M059J (cell line): Measurements from ENCODE around the gene CPSF7. TPM values are rescaled to one million over a fixed set of nuclear protein-coding genes. Genes with fewer than 3 reads are reported as not detected.
"Not testable (repeated sequence)": the region's sequence is repeated elsewhere in the genome, so short reads cannot be mapped to it uniquely, and the experiment has no call there.

Experiments
- DNase-seq: peaks from one replicate; pipeline ENCODE4 v3.0.0-alpha.2; 2012; ENCODE audit warnings: low read depth
- total RNA-seq: library from RNA; depleted of rRNA; stranded (reverse); fragments of >200 nt; shearing (Covaris generic); gene quantifications from 2 replicates; pipeline ENCODE4 v1.2.3, GENCODE V29; 2014; rRNA removed

Gene CPSF7, protein sequence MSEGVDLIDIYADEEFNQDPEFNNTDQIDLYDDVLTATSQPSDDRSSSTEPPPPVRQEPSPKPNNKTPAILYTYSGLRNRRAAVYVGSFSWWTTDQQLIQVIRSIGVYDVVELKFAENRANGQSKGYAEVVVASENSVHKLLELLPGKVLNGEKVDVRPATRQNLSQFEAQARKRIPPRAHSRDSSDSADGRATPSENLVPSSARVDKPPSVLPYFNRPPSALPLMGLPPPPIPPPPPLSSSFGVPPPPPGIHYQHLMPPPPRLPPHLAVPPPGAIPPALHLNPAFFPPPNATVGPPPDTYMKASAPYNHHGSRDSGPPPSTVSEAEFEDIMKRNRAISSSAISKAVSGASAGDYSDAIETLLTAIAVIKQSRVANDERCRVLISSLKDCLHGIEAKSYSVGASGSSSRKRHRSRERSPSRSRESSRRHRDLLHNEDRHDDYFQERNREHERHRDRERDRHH
- 53.8 and 59.7 TPM in 2 replicates for total RNA-seq

DNA sequence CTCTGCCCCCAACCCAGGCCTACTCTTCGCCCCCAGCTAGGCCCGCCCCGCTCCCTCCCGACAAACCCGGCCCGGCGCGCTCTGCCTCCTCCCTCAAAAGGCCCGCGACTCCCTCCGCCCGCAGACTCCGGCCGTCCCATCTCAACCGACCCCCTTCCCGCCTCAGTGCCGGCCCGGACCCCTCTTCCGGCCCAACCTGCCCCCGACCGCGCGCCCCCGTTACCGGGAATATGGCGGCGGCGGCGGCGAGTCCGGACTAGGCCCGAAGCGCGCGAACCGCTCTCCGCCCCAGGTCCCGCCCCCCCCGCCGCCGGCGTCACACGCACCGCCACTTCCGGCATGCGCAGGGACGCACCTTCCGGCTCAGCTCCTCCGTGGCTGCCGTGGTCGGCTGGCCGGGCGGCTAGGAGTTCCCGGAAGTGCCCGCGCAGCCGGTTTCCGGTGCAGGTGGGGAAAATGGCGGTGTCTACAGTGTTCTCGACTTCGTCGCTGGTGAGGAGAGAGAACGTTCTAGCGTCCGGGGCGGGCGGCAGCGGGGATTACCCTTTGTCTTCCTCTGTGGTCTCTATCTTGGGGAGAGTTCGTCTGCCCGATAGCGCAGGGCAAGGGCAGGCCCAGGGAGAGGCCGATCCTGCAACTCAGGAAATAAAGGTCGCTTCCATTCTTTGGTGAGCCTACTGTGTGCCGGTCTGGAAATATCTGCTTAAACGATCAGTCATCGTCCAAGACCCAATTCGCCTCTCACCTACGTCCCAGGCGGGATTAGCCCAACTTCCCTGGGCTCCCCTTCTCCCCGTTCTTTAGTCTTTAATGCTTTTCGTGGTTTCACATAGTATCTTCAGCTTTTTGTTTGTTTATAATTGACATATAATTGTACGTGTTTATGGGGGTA lies at the start of gene CPSF7, which contains the start of gene SDHAF2:
TSS of gene CPSF7 (minus strand) at position 285 of the 892 bp plus-strand sequence. CDS start 740 bp downstream, outside the sequence.
TSS of gene SDHAF2 (plus strand) at position 434 of the 892 bp plus-strand sequence. CDS start at position 457, 23 bp downstream.
- DNase-seq, result peak; percentile 93

DNA sequence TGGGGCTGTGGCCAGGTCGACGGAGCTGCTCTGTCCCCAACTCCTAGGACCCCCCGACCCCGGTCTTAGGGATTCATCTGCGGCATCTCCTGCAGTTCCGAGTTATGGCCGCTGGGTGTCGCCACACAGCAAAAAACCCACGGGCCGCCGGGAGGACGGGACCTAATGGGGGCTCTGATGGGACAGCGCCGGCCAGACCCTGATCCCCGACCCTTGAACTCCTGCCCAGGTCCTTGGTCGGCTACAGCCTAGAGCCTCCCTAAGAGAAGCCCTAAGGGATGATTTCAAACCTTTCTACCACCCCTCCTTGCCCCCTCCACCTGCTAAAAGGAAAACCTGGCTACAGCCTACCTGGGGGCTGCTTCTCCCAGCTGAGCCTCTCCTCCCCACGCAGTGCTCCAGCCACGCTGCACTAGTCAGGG lies 48.0 kb upstream of the CPSF7 start:
- DNase-seq, result no peak

DNA sequence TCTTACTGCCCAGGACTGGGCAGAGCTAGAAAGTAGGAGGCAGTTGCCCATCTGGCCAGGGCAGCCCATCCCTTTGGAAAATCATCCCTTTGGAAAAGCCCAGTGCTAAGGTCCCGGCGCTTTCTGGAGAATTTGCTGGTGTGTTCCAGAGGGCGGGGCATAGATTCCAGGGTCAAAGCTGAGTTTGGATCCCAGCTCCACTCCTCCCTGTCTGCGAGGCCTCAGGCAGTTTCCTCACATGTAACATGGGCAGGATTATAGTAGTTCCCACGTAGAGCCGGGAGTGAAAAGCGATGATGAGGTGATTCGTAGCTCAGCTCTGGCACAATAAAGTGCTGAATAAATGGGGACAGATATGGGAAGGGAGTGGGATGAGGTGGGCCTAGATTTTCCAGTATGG lies 47.4 kb upstream of the CPSF7 start:
- DNase-seq, result no peak

DNA sequence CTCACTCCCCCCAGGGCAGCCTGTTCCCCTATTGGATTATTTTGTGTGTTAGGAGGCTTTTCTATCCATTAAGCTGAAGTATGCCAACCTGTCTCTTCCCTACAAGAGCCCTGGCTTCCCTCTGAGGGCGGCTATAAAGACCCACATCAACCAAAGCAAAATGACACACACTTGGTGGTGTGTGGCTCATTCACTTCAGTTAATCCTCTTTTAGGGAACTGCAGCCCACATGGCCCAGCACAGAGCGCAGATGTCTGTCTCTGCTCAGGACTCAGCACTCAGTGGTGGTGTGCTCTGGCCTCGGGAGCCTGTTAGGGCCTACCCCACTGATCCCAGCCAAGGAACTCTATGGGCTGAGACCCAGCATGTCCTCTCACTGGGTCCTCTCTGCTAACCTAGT lies 46.6 kb upstream of the CPSF7 start:
- DNase-seq, result no peak

DNA sequence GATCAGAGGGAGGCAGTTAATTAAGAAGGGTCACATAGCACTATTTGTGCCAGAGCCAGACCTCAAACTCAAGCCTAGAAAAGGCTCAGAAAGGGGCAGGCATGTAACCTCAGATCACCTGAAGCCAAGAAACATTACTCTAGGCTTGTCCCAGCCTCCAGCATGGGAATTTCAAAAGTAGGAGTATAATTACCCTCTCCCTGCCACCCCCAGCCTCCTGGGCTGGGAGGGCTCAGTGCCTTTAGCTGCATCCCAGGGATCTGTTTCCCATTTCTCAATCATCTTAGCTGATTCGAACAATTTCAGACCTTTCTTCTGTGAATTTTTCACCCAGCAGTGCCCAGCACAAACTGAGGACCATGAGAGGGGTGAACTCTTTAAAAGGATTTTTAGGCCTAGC lies 45.7 kb upstream of the CPSF7 start:
- no peak for DNase-seq

DNA sequence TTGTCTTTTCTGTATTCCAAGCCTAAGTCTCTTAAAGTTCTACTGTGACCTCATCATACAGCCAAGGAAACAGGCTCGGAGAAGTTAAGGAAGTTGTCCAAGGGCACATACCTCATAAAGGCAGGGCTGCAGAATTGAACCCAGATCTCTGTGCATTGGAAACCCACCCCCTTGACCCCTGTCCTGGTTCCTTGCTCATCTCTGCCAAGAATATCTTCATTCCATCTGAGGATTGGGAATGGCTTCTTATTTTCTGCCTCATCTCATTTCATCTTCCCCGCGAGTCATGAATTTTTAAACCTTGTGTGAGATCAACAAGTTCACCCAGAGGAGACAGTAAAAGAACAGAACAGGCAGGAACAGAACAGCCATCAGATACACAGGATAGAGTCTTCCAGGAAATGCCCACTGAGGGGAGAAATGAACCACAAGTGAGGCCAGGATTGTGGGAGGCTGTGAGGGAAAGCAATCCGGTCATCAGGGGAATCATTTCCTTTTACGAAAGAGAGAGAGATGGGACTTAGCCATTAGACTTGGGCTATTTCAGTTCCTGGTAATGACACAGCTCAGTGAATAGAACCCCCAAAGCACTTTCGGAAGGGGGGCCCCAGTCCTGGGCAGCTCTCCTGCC lies 44.4 kb upstream of the CPSF7 start:
- no peak for DNase-seq

DNA sequence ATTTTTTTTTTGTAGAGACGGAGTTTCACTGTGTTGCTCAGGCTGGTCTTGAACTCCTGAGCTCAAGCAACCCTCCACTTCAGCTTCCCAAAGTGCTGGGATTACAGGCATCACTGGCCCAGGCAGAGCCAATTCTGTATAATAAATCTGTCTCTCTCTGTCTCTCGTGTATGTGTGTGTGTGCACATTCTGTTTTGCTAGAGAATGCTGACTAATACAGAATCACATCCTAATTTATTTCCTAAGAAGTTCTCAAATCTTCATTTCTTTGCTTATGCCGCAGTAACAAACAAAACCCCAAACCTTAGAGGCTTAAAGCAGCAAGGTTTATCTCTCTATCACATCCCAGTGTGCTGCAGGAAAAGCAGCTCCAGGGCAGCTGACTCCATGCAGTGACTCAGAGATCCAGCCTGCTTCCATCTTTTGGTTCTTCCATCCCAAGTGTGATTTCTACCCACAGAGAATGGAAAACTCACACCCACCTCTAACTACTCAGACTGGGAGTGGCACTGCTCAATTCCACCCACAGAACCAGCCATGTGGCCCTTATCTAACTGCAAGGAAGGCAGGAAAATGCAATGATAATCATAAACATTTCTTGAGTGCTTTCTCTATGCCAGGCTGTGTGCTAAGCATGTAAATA lies 43.7 kb upstream of the CPSF7 start:
- DNase-seq, result peak; percentile 24

DNA sequence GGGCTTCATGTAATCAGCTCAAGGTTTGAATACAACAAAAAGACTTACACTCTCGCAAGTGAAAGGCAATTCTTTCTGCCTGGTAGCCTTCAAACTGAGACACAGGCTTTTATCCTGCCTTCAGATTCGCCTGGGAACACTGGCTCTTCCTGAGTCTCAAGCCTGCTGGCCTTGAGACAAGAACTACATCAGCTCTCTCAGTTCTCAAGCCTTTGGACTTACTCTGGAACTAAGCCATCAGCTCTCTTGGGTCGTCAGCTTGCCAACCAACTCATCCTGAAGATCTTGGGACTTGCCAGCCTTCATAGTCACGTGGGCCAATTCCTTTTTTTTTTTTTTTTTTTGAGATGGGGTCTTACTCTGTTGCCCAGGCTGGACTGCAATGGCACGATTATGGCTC lies 43.1 kb upstream of the CPSF7 start:
- DNase-seq, result no peak

DNA sequence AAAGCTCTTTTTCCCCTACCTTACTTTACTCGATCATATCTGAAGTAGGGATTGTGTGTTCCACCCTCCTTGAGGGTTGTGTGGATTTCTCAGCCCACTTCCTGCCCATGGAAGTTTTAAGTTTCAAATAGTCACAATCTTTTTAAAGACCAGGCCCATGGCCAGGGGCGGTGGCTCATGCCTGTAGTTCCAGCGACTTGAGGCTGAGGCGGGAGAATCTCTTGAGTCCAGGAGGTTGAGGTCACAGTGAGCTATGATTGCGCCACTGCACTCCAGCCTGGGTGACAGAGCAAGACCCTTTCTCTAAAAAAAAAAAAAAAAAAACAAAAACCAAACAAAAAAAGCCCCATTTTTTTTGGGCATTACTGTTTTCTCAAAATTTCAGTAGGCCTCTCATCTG lies 42.5 kb upstream of the CPSF7 start:
- peak; percentile 23 for DNase-seq

DNA sequence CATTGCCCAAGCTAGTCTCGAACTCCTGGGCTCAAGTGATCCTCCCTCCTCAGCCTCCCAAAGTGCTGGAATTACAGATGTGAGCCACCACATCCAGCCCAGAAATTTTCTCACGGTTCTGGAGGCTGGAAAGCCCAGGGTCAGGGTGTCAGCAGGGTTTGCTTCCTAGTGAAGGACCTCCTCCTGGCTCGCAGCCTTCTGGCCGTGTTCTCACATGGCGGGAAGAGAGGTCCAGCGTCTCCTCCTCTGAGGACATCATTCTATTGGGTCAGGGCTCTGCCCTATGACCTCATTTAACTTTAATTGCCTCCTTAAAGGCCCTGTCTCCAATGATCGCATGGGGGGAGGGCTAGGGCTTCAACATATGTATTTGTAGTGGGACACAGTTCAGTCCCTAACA lies 38.2 kb upstream of the CPSF7 start:
- DNase-seq, result no peak

DNA sequence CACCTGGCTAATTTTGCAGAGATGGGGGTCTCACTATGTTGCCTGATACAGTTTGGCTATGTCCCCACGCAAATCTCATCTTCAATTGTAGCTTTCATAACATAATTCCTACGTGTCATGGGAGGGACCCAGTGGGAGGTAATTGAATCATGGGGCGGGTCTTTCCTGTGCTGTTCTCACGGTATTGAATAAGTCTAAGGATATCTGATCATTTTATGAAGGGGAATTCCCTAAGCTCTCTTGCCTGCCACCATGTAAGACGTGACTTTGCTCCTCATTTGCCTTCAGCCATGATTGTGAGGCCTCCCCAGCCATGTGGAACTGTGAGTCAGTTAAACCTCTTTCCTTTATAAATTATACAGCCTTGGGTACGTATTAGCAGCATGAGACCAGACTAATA lies 37.8 kb upstream of the CPSF7 start:
- not testable (repeated sequence) for DNase-seq

DNA sequence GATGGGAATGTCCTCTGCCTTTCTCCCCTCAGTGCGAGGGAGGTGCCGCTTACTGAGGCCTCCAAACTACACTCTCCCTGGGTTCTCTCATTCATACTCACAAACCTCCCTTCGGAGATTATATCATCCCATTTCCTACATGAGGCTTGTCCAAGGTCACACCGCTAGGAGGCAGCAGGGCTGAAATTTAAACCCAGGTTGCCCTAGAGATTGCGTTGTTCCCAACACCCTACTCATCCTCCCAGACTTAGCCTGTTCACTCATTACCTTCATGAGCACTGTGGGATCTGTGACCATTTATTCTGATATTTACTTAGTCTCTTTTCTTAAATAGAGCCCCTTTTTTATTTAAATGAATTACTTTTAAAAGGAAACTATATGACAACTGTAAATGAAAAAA lies 31.2 kb upstream of the CPSF7 start:
- DNase-seq, result no peak

DNA sequence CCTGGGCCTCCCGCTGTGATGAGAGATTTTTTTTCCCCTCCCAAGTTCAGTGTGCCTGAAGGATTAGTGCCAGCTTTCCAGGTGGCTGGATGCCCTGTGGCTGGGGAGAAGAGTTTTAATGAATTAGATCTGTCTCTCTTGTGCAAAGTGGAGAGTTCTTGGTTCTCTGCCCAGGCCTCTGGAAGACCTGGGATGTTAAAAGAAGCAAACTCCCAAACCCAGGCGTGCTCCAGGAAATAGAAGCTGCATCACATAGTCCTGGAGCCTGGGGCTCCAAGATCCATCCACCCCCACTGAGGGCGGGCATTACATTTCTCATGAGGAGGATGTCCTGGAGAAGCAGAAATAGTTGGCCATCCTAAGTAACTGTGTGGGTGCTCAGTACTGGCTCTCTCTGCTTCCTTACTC lies 30.7 kb upstream of the CPSF7 start:
- no peak for DNase-seq

DNA sequence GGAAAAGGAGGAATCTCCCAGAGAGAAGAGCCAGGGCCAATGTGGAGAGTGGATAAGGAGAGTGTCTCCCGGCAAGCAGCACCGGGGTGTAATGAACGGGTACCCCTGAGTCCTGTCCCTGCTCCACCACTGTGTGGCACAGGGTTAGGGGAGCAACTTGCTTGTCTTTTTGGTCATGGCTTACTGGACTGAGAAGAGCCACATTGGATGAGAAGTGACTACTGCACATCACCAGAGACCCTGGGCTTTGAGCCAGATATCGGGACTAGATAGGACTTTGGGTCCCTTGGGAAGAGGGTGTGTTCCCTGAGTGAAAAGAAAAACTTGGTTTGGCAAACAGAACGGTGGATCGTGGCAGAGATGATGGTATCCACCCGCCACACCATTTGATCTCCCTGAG lies 24.7 kb upstream of the CPSF7 start:
- DNase-seq, result no peak

DNA sequence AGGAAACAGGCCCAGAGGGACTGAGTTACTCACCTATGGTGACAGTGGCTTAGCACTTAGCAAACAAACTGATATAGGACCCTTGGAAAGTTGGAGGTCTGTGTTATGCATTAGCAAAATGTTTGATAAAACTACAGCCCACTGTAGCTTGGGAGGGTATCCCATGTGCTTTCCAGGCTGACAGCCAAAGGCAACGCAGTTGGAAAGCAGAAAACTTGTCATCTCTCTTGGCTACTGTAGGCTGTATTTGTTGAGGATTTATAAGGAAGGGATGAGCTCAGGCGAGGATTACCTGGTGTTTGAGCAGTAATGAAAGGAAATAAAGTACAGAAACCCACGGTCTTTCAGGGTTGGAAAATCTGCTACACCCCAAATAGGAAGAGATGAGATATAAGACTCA lies 23.9 kb upstream of the CPSF7 start:
- DNase-seq, result no peak

DNA sequence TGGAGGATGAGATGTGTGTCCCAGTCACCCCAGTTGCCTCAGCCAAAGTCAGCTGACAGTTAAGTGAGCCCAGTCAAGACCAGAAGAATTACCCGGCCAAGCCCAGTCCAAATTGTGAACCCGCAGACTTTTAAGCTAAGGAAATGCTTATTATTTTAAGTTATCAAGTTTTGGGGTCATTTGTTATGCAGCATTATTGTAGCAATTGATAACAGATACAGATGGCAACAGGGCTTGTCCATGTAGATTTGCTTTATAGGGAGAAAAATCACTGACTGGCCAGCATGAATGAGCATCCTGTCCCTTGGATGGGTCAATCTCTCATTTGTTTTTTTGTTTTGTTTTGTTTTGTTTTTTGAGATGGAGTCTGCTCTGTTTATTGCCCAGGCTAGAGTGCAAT lies 23.1 kb upstream of the CPSF7 start:
- no peak for DNase-seq

DNA sequence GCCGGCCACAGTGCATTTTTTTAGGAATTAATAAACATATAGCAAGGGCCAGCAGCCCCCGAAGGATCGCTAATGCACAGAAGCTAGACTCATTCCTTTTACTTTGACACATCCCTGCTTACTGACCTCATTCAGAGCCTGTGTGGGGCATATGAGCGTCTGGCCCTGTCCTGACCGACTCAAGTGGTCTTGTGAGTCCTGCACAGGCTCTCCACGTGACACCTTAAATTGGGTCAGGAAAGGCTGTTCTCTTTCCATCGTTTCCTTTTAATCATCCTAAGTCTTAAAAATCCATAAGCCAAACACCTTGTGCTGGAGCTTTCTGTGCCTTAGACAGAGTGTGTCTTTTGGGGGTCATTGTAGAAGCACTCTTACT lies 18.8 kb upstream of the CPSF7 start:
- no peak for DNase-seq

DNA sequence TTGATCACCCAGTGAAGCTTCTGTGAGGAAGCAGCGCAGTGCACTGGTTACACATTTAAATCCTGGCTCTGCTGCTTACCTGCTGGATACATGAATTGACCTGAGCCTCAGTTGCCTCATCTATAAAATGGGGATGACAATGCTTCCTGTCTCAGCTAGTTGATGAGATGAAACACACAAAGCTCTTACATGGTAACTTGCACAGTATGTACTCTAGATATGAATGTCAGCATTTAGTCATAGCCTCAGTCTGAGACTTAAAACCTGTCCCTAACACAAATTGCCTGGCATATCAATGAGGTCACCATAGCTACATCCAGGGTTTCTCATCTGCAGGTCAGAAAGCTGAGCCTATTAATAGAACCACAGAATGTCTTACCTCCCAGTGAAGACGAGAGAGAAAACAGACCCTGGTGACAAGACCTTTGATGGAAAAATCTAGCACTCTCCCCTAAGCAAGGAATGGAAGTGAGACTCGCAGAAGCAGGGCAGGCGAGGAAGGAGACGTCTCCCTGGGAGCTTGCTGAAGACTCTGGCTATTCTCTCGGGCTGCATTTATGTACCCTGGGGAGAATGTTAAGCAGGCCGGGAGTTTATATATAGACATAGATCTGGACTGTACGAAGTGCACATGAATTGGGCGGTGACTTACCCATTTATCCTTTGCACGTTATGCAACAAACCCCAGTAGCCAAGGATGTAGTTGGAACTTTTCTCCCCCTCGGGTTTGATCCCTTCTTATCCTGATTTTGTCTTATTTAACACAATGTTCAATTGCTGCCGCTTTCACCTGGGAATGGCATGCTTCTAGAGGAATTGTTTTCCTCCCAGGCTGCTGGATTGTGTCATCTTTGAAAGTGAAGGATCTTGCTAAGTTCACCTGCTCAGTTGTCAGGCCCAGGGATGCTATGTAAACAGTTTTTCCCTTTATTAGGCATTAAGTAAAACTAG lies 18.1 kb upstream of the CPSF7 start:
- DNase-seq, result no peak

DNA sequence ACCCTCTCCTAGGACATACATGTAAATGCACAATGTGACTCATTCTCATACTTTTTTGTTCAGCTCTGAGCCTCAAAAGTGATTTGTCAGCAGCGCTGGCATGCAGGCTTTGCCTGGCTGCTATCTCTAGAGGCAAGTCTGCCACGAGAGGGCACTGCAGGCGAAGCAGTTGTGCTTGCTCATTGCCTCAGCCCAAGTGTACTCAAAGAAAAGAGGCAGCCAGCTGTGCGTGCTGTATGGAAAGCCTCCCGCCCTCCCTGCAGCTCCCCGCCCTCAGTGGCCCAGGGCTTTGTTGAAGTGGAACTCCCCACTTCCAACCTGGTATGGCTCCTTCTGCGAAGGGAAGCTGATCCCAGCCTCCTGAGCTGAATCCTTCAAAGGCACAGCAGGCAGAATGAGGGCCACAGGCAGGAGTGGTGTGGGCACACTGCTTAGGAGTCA lies 16.5 kb upstream of the CPSF7 start:
- DNase-seq, result peak; percentile 89

DNA sequence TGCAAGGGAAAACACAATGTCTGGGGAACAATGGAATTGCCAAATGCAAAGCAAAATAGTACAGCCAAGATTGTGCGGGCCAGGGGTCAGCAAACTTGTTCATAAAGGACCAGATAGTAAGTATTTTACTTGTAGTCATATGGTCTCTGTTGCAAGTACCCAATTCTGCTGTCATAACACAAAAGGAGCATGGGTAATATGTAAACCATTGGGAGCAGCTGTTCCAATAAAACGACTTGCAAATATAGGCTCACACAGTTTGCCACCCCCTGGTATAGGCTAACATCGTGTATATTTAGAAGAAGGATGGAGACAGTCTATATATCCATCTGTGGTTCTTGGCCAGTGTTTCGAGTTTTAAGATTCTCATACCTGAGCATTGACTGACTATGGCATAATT lies 15.7 kb upstream of the CPSF7 start:
- no peak for DNase-seq
